Liver (tissue), 3 donors: ENCODE data around the gene ECT2.

Experiments
- HNF4A ChIP-seq, 2 donors: conservative IDR thresholded peaks; 2 replicates each; pipeline ENCODE4 v1.6.1; 2016; ENCODE audit warnings: antibody characterized with exemption in 2 of 2, mild to moderate bottlenecking in 2 of 2
- TF ChIP-seq, protein P1 (sequence below): fragments of 150-350 bp; IDR thresholded peaks from 2 replicates; pipeline ENCODE4 v1.5.1; 2017; ENCODE audit warnings: improper control_type of control experiment, low read depth, low read length; ENCODE audit not compliant: missing input control
- donor health status: healthy.
- donor health status: healthy.

DNA sequence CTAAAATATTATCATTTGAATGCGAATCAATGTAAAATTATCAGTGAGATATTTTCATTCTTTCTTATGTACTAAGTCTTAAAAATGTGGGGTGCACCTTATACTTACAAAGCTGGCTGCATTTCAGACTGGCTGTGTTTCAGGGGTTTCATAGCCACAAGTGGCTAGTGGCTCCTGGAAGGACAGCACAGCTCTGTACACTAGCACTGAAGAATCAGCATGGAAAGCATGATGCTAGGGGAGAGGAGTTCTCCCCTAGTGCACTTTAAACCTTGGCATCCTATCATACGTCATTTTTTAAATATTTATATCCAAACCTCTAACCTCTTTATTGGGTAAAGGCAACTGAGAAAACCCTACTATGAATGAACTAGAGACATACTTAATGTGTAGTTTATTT, 66.4 kb downstream of the ECT2 start:
- no peak for TF ChIP-seq HNF4A (conservative IDR thresholded peaks at IDR 0.05)
- TF ChIP-seq, protein P1, sequence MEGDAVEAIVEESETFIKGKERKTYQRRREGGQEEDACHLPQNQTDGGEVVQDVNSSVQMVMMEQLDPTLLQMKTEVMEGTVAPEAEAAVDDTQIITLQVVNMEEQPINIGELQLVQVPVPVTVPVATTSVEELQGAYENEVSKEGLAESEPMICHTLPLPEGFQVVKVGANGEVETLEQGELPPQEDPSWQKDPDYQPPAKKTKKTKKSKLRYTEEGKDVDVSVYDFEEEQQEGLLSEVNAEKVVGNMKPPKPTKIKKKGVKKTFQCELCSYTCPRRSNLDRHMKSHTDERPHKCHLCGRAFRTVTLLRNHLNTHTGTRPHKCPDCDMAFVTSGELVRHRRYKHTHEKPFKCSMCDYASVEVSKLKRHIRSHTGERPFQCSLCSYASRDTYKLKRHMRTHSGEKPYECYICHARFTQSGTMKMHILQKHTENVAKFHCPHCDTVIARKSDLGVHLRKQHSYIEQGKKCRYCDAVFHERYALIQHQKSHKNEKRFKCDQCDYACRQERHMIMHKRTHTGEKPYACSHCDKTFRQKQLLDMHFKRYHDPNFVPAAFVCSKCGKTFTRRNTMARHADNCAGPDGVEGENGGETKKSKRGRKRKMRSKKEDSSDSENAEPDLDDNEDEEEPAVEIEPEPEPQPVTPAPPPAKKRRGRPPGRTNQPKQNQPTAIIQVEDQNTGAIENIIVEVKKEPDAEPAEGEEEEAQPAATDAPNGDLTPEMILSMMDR: no peak
